Esophagus squamous epithelium (tissue), 5 donors: ENCODE measurements around the gene FAP. TPM values are rescaled to one million over a fixed set of nuclear protein-coding genes. Genes with fewer than 3 reads are reported as not detected.
A peak's percentile ranks its signal among the peaks of the same experiment; 100 is the strongest.

Experiments used
- DNase-seq: peaks from one replicate; lab custom pipeline; 2025; lab: John Stamatoyannopoulos, UW
- H3K27ac ChIP-seq, 4 donors: fragments of 200-600 bp; sonication (generic); one replicate each; pipeline ENCODE4 v1.5.1; 2016 to 2019; ENCODE audit warnings: mild to moderate bottlenecking in 1 of 4
- H3K27me3 ChIP-seq, 4 donors: fragments of 200-600 bp; sonication (generic); 1 replicate in 3 of 4; 2 replicates in 1 of 4; pipeline versions ENCODE4 v1.5.1 to v1.6.0; 2017 to 2021; ENCODE audit warnings: antibody characterized with exemption in 1 of 4
- H3K36me3 ChIP-seq, 3 donors: fragments of 200-600 bp; sonication (generic); one replicate each; pipeline ENCODE4 v1.5.1; 2016 to 2019
- H3K4me1 ChIP-seq, 3 donors: fragments of 200-600 bp; sonication (generic); one replicate each; pipeline ENCODE4 v1.5.1; 2017 to 2019
- H3K4me3 ChIP-seq, 4 donors: fragments of 200-600 bp; sonication (generic); 1 replicate in 3 of 4; 2 replicates in 1 of 4; pipeline ENCODE4 v1.5.1; 2016 to 2019; ENCODE audit warnings: mild to moderate bottlenecking in 2 of 4, moderate library complexity in 1 of 4
- H3K9me3 ChIP-seq, 3 donors: fragments of 200-600 bp; sonication (generic); one replicate each; pipeline ENCODE4 v1.5.1; 2016 to 2019
- CTCF ChIP-seq, 6 experiments: fragments of 450-650 bp in 4 of 6; fragments of 200-600 bp in 2 of 6; sonication (generic) in 2 of 6; IDR thresholded peaks; one replicate each; pipeline ENCODE4 v1.5.1; 2016 to 2019; ENCODE audit warnings: antibody characterized with exemption in 6 of 6, mild to moderate bottlenecking in 4 of 6, moderate library complexity in 4 of 6
- POLR2A ChIP-seq, 4 donors: fragments of 450-650 bp; IDR thresholded peaks; one replicate each; pipeline ENCODE4 v1.6.1; 2017; ENCODE audit warnings: antibody characterized with exemption in 4 of 4, mild to moderate bottlenecking in 4 of 4, moderate library complexity in 3 of 4
- WGBS, 2 donors: methylation state at CpG; one replicate each; pipeline ENCODE4 v1.1.5; 2018; 5-methylcytosine and 5-hydroxymethylcytosine counted together
- intact Hi-C: fragments of 100-400 bp; cut with DNase I; formaldehyde crosslinking; loops from one replicate; pipeline ENCODE4 v1.15.0; 2022
- total RNA-seq, 4 donors: library from RNA; depleted of rRNA; stranded (reverse); fragments of >200 nt; gene quantifications; one replicate each; pipeline ENCODE4 v1.1.0, GENCODE V29; 2016
- donor health status: DM: yes; HTN: yes; CAD: no.

Gene FAP
- total RNA-seq, 4 donors from 2014 or later = 0.91 to 6.5 (median 2.1) TPM

GRCh38 chr2:162126111-162126519 is 117.1 kb downstream of the FAP start:
- WGBS, 2 donors = 25 to 45% methylated on average over 1 of the region's 1 CpG

GRCh38 chr2:162125138-162125537 is 118.1 kb downstream of the FAP start:
- Histone ChIP-seq H3K4me3 (no peak overlapping the region), H3K36me3 (no peaks in the 10 kb centered on the region), H3K9me3 (no peaks in the 10 kb centered on the region), H3K27me3 (no peaks in the 10 kb centered on the region), H3K4me1 (no peaks in the 10 kb centered on the region), H3K27ac (no peak overlapping the region)
- DNase-seq = no peak
- intact Hi-C loops = loop anchor here (5.0 kb wide), 1 partner anchor 123 kb away; no protein-coding TSS in a partner anchor
- TF ChIP-seq CTCF (IDR thresholded peaks at IDR 0.05) = no peak
- 73 to 85% methylated on average over 2 of the region's 2 CpGs for WGBS, 2 donors

More at GRCh38 chr2:162126111-162126519, 117.1 kb downstream of the FAP start:
- Histone ChIP-seq H3K9me3 (peaks cover 0 to 4% (median 0%) of the 10 kb centered on the region in 3 donors), H3K36me3 (no peaks in the 10 kb centered on the region), H3K4me3 (no peak overlapping the region), H3K27me3 (no peaks in the 10 kb centered on the region), H3K27ac (no peak overlapping the region), H3K4me1 (no peaks in the 10 kb centered on the region)
- DNase-seq = no peak
- intact Hi-C loops = loop anchor here (5.0 kb wide), 1 partner anchor 124 kb away; no protein-coding TSS in a partner anchor
- TF ChIP-seq POLR2A (IDR thresholded peaks at IDR 0.05) (no peak), CTCF (IDR thresholded peaks at IDR 0.05) (no peak)

GRCh38 chr2:162123806-162124758 is 119.2 kb downstream of the FAP start:
- no peaks in the 10 kb centered on the region for H3K27me3 ChIP-seq
- TF ChIP-seq POLR2A (IDR thresholded peaks at IDR 0.05) = no peak
- peak; percentile 57 to 87 (median 80) for TF ChIP-seq CTCF (IDR thresholded peaks at IDR 0.05)

More at GRCh38 chr2:162123806-162124758, 119.2 kb downstream of the FAP start:
- H3K4me1 ChIP-seq = peaks cover 0 to under 1% (median 0%) of the 10 kb centered on the region in 3 donors
- 32 to 37% methylated on average over 8 to 9 of the region's 9 CpGs for WGBS, 2 donors
- no peak overlapping the region for H3K27ac ChIP-seq
- H3K36me3 ChIP-seq = no peaks in the 10 kb centered on the region
- no peak for DNase-seq
- intact Hi-C loops = no loop called here
- no peak overlapping the region for H3K4me3 ChIP-seq
- H3K9me3 ChIP-seq = no peaks in the 10 kb centered on the region

Other genes with a start within 250 kb of the FAP start
- 1 to 10 TPM in 2 of 4 donors, under 1 TPM in 1, not detected in 1; 0.97 to 3.1 (median 3.0) TPM for gene DPP4, start 169.2 kb downstream of the FAP start, total RNA-seq
- gene GCG, start 91.2 kb downstream of the FAP start, total RNA-seq = not detected
- gene IFIH1, start 75.2 kb upstream of the FAP start, total RNA-seq = 10 to 100 TPM in 2 of 4 donors, 1 to 10 TPM in 2; 8.2 to 17.4 (median 10.8) TPM
- gene GCA, start 100.7 kb upstream of the FAP start, total RNA-seq = 10 to 100 TPM in 2 of 4 donors, 1 to 10 TPM in 2; 5.5 to 19.3 (median 13.0) TPM